NCI-H1694 (cell line): ENCODE measurements around the gene CORO7.

ENCODE experiments used
- DNase-seq: peaks from one replicate; lab custom pipeline; 2025; lab: John Stamatoyannopoulos, UW

Gene CORO7

GRCh38 chr16:4426021-4426684 is 9.8 kb upstream of the CORO7 start:
- DNase-seq, result no peak

- peak; percentile 82 for DNase-seq
Measured at GRCh38 chr16:4425378-4426020, 9.1 kb upstream of the CORO7 start, which contains the start of gene DNAJA3. TSS of gene DNAJA3 (plus strand) at chr16:4425868. CDS start at chr16:4425882, 14 bp downstream.

GRCh38 chr16:4420505-4421105 is 4.2 kb upstream of the CORO7 start:
- DNase-seq, result no peak

- no peak for DNase-seq
Measured at GRCh38 chr16:4419402-4419959, 3.1 kb upstream of the CORO7 start.

- DNase-seq, result no peak
Measured at GRCh38 chr16:4415538-4416199, 727 bp downstream of the CORO7 start.

- DNase-seq, result no peak
Measured at GRCh38 chr16:4414187-4414917, 2.0 kb downstream of the CORO7 start.

- no peak for DNase-seq
Measured at GRCh38 chr16:4412854-4413253, 3.5 kb downstream of the CORO7 start.

- no peak for DNase-seq
Measured at GRCh38 chr16:4412159-4412558, 4.2 kb downstream of the CORO7 start.

GRCh38 chr16:4411684-4412083 is 4.7 kb downstream of the CORO7 start:
- DNase-seq, result no peak

GRCh38 chr16:4410335-4411075 is 5.9 kb downstream of the CORO7 start:
- peak; percentile 57 for DNase-seq

- DNase-seq, result peak; percentile 63
Measured at GRCh38 chr16:4409081-4409932, 7.1 kb downstream of the CORO7 start.

GRCh38 chr16:4408323-4408690 is 8.1 kb downstream of the CORO7 start:
- no peak for DNase-seq

- no peak for DNase-seq
Measured at GRCh38 chr16:4407543-4408322, 8.7 kb downstream of the CORO7 start.

GRCh38 chr16:4404967-4405696 is 11.3 kb downstream of the CORO7 start:
- no peak for DNase-seq

- DNase-seq, result peak; percentile 46
Measured at GRCh38 chr16:4404247-4404966, 12.0 kb downstream of the CORO7 start.

- DNase-seq, result no peak
Measured at GRCh38 chr16:4403133-4403949, 13.1 kb downstream of the CORO7 start.
